ENCODE measurements around the gene KIRREL1. TPM values are rescaled to one million over a fixed set of nuclear protein-coding genes. Genes with fewer than 3 reads are reported as not detected.

Gene KIRREL1
- total RNA-seq, 1 experiment from 2014 or later: 145 TPM

GRCh38 chr1:157971769-157972168, 21.7 kb upstream of the KIRREL1 start:
- intact Hi-C loops (cut with micrococcal nuclease; ENCODE audit: unreplicated experiment) (no loop called here), in situ Hi-C loops (cut with HindIII; ENCODE audit: low pct_unique_long_range_greater_than_20kb, low sequenced_read_pairs) (no loop called here)
- Histone ChIP-seq H3K27me3 (ENCODE audit: control insufficient read depth, insufficient read depth, low read length) (no peaks in the 10 kb centered on the region; the same call in 1 of the 2 replicates), H3K27ac (ENCODE audit: low read length) (no peak overlapping the region), H3K36me3 (ENCODE audit: control insufficient read depth, insufficient read depth, low read length) (no peaks in the 10 kb centered on the region), H3K4me3 (ENCODE audit: low read depth in 2 of 2, low read length in 2 of 2) (no peak overlapping the region), H3K4me1 (ENCODE audit: control insufficient read depth, insufficient read depth, low read length) (no peaks in the 10 kb centered on the region; the same call in 1 of the 2 replicates), H3K9me3 (ENCODE audit: control insufficient read depth, insufficient read depth, low read depth, low read length) (no peaks in the 10 kb centered on the region)
- ATAC-seq: no peak
- CTCF ChIA-PET: interaction anchor here (2.7 kb wide), 1 partner anchor 146 kb away, joined by 14 read pairs; no protein-coding TSS in a partner anchor
- TF ChIP-seq TCF7L2 (IDR thresholded peaks at IDR 0.05; ENCODE audit: low read depth, low read length) (no peak), SIN3A (IDR thresholded peaks at IDR 0.05; ENCODE audit: borderline replicate concordance, insufficient read depth, low read depth, low read length) (no peak), POLR2AphosphoS5 (IDR thresholded peaks at IDR 0.05; ENCODE audit: low read depth, low read length) (no peak), REST (IDR thresholded peaks at IDR 0.05; ENCODE audit: insufficient read depth in 1 of 2, low read depth in 2 of 2, low read length in 1 of 2) (no peak), CTCF (IDR thresholded peaks at IDR 0.05) (no peak)
- no peak for DNase-seq (ENCODE audit: low read depth, low spot score)
- no TSS peak for BruUV-seq (replicated peaks)
- POLR2A ChIA-PET: no interaction called here

GRCh38 chr1:157975228-157975950, 18.1 kb upstream of the KIRREL1 start:
- H3K9me3 ChIP-seq (ENCODE audit: control insufficient read depth, insufficient read depth, low read depth, low read length): no peaks in the 10 kb centered on the region
- H3K4me3 ChIP-seq (ENCODE audit: low read depth in 2 of 2, low read length in 2 of 2): no peak overlapping the region
- no peaks in the 10 kb centered on the region; the same call in 1 of the 2 replicates for H3K27me3 ChIP-seq (ENCODE audit: control insufficient read depth, insufficient read depth, low read length)
- no peak for ATAC-seq
- TF ChIP-seq TCF7L2 (IDR thresholded peaks at IDR 0.05; ENCODE audit: low read depth, low read length): no peak
- no peak for TF ChIP-seq POLR2AphosphoS5 (IDR thresholded peaks at IDR 0.05; ENCODE audit: low read depth, low read length)
- TF ChIP-seq CTCF (IDR thresholded peaks at IDR 0.05): no peak
- TF ChIP-seq SIN3A (IDR thresholded peaks at IDR 0.05; ENCODE audit: borderline replicate concordance, insufficient read depth, low read depth, low read length): no peak
- no peak for TF ChIP-seq REST (IDR thresholded peaks at IDR 0.05; ENCODE audit: insufficient read depth in 1 of 2, low read depth in 2 of 2, low read length in 1 of 2)
- ChIA-PET POLR2A (no interaction called here), CTCF (interaction anchor here (0.9 kb wide), 1 partner anchor 138 kb away, joined by 4 read pairs; no protein-coding TSS in a partner anchor)
- no peaks in the 10 kb centered on the region for H3K36me3 ChIP-seq (ENCODE audit: control insufficient read depth, insufficient read depth, low read length)
- intact Hi-C loops (cut with micrococcal nuclease; ENCODE audit: unreplicated experiment): no loop called here
- in situ Hi-C loops (cut with HindIII; ENCODE audit: low pct_unique_long_range_greater_than_20kb, low sequenced_read_pairs): no loop called here
- H3K4me1 ChIP-seq (ENCODE audit: control insufficient read depth, insufficient read depth, low read length): no peaks in the 10 kb centered on the region
- BruUV-seq (replicated peaks): no TSS peak
- DNase-seq (ENCODE audit: low read depth, low spot score): no peak
- no peak overlapping the region for H3K27ac ChIP-seq (ENCODE audit: low read length)

All from Panc1 (cell line).